Measurements from ENCODE around the gene PHLDB3.
"Not testable (repeated sequence)": the region's sequence is repeated elsewhere in the genome, so short reads cannot be mapped to it uniquely, and the experiment has no call there.

Gene PHLDB3

GRCh38 chr19:43444531-43445287, 59.8 kb downstream of the PHLDB3 start:
- DNase-seq (ENCODE audit: low read depth), result no peak

DNA sequence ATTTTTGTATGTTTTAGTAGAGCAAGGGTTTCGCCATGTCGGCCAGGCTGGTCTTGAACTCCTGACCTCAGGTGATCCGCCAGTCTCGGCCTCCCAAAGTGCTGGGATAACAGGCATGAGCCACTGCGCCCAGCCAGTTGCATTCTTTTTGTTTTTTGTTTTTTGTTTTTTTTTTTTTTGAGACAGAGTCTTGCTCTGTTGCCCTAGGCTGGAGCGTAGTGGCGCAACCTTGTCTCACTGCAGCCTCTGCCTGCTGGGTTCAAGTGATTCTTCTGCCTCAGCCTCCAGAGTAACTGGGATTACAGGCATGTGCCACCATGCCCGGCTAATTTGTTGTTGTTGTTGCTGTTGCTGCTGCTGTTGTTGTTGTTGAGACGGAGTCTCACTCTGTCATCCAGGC, 60.5 kb downstream of the PHLDB3 start:
- DNase-seq (ENCODE audit: low read depth), result not testable (repeated sequence)

- no peak for DNase-seq (ENCODE audit: low read depth)
These were observed 62.8 kb downstream of the PHLDB3 start for GRCh38 chr19:43441716-43442115.

DNA sequence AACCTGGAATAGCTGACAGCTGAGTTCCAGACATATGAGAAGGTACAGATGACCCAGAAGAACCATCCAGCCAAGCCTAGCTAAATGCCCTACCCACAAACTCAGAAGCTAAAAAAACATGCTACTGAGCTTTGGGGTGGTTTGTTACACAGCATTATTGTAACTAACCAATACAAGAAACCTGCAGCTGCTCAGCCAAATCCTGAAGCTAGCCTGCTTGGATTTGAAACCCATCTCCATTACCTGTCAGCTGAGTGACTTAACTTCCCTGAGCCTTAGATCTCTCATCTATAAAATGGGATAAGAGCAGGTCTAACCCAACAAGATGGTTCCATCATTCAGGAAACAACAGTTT, 64.9 kb downstream of the PHLDB3 start:
- DNase-seq (ENCODE audit: low read depth), result no peak

DNA sequence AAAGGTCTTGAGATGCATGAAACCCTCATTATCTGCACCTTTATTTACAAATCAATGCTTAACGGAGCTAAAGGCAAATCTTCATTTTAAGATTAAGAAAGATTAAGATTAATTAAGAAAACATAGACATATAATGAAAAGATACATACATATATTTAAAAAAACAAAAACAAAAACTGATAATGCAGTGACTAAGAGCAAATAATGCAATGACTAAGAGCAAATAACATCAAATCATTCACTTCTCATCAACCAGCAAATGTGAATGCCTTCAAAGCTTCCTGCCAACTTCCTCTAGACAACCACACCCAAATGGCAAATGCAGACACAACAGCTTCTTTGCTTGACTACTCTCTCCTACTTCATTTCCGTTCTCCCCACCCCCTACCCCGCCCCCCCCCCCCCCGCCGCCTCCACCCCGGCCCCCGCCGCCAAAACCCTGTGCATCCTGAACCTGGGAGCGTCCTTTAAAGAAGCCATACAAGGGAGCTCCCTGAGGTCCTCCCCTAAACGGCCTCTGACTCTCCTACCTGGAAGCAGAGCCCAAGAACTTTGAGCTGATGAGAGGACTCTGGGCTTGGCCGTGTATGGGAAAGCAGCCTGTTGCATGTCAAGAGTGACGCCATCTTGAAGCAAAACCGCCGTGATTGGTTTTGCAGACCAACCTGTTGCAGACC, 65.4 kb downstream of the PHLDB3 start:
- peak; percentile 58 for DNase-seq (ENCODE audit: low read depth)

GRCh38 chr19:43438291-43439031, 66.1 kb downstream of the PHLDB3 start:
- no peak for DNase-seq (ENCODE audit: low read depth)

- DNase-seq (ENCODE audit: low read depth), result no peak
These were observed 66.8 kb downstream of the PHLDB3 start for GRCh38 chr19:43437712-43438111.

GRCh38 chr19:43437284-43437683, 67.3 kb downstream of the PHLDB3 start:
- DNase-seq (ENCODE audit: low read depth), result not testable (repeated sequence)

- no peak for DNase-seq (ENCODE audit: low read depth)
These were observed 68.8 kb downstream of the PHLDB3 start for GRCh38 chr19:43435775-43436174.

GRCh38 chr19:43433689-43434088, 70.9 kb downstream of the PHLDB3 start:
- no peak for DNase-seq (ENCODE audit: low read depth)

- DNase-seq (ENCODE audit: low read depth), result no peak
These were observed 71.2 kb downstream of the PHLDB3 start for GRCh38 chr19:43433358-43433673.

GRCh38 chr19:43430976-43431375, 73.6 kb downstream of the PHLDB3 start:
- DNase-seq (ENCODE audit: low read depth), result no peak

DNA sequence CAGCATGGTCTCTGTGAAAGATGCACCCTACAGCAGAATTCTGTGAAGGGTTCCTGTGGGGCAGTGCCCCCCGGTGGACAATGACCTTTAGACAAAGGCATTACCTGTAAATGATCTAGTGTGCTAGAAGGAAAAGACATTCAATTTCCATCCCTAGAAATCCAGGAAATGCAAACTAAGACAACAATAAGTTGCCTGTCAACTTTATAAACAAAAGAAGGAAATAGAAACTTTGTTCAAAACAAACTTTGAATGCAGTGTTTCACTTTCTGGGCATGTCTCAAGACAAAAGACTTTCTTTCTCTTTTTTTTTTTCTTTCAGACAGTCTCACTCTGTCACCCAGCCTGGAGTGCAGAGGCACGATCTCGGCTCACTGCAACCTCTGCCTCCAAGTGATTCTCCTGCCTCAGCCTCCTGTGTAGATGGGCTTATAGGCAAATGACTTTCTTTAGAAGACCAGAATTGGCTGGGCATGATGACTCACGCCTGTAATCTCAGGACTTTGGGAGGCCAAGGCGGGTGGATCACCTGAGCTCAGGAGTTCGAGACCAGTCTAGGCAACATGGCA, 74.3 kb downstream of the PHLDB3 start:
- no peak for DNase-seq (ENCODE audit: low read depth)

GRCh38 chr19:43429395-43429794, 75.2 kb downstream of the PHLDB3 start:
- no peak for DNase-seq (ENCODE audit: low read depth)

DNA sequence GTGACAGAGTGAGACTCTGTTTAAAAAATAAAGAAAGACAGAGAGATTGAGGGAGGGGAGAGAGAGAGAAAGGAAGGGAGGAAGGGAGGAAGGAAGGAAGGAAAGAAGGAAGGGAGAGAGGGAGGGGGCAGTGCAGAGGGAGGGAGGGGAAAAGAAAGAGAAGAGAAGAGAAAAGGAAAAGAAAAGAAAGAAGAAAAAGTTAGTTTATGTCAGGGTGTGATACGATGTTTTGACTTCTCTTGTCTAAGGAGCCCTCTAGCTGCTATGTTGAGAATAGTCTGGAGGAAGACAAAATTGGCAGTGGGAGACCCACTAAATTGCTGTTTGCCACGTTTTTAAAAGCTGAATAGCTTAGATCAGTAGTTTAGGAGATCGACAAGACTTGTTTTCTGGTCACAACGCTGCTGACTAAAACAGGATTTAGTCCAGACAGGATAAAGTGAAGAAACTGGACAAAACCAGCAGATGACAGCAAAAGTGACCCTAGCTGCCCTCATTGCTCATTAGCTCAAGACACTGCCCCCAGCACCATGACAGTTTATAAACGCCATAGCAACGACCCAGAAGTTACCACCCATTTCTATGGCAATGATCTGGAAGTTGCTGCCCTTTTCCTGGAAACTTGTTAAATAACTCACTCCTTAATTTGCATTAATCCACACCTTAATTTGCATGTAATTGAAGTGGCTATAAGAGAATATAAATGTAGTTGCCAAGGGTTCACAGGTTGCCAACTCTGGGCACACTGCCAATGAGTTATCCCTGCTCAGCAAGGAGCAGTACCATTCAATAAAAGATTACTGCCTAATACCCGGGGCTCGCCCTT, 78.8 kb downstream of the PHLDB3 start:
- DNase-seq (ENCODE audit: low read depth), result no peak

All from T-helper 22 cell (primary cell).